Caco-2 (cell line): Measurements from ENCODE around the gene ATP8B3. TPM values are rescaled to one million over a fixed set of nuclear protein-coding genes. Genes with fewer than 3 reads are reported as not detected.

Experiments used
- BruUV-seq: library from RNA; stranded (reverse); fragments of 400-500 nt; replicated peaks from 2 replicates; lab custom pipeline; 2021; lab: Mats Ljungman, UMichigan
- CTCF ChIA-PET: fragments of 300-600 bp; sonication (Branson Sonifier 250); formaldehyde crosslinking; loops from one replicate; lab custom pipeline; 2022; ENCODE audit warnings: antibody characterized with exemption; lab: Charles Lee
- POLR2A ChIA-PET: fragments of 300-600 bp; sonication (Branson Sonifier 250); formaldehyde crosslinking; loops from one replicate; lab custom pipeline; 2022; ENCODE audit warnings: antibody characterized with exemption; lab: Charles Lee
- DNase-seq, 2 experiments: peaks; one replicate each; pipeline versions ENCODE4 v3.0.0 to v3.0.0-alpha.2; 2020 to 2022
- H3K27me3 ChIP-seq: replicated peaks from 2 replicates; pipeline ENCODE4 v1.6.0; 2011; ENCODE audit warnings: low read length; ENCODE audit not compliant: control insufficient read depth, insufficient read depth
- H3K36me3 ChIP-seq: 2 replicates; pipeline ENCODE4 v1.5.1; 2011; ENCODE audit warnings: low read length; ENCODE audit not compliant: control insufficient read depth, insufficient read depth
- H3K4me1 ChIP-seq: fragments of 250-450 bp; sonication (Bioruptor Pico); 2 replicates; pipeline ENCODE4 v1.5.1; 2020; ENCODE audit warnings: mild to moderate bottlenecking
- H3K4me3 ChIP-seq: 2 replicates; pipeline ENCODE4 v1.5.1; 2011; ENCODE audit warnings: low read depth, mild to moderate bottlenecking, control low read depth, low read length
- H3K9me3 ChIP-seq: fragments of 250-450 bp; sonication (Bioruptor Pico); 2 replicates; pipeline ENCODE4 v1.5.1; 2020; ENCODE audit warnings: mild to moderate bottlenecking, moderate library complexity
- H3K27ac Mint-ChIP-seq: one replicate; pipeline ENCODE4 v1.8.0; 2022; ENCODE audit warnings: mixed read lengths; ENCODE audit not compliant: unreplicated experiment
- H3K27me3 Mint-ChIP-seq: one replicate; pipeline ENCODE4 v1.8.0; 2022; ENCODE audit warnings: mixed read lengths; ENCODE audit not compliant: insufficient read depth, unreplicated experiment
- H3K36me3 Mint-ChIP-seq: one replicate; pipeline ENCODE4 v1.8.0; 2022; ENCODE audit warnings: mild to moderate bottlenecking, mixed read lengths; ENCODE audit not compliant: insufficient read depth, unreplicated experiment
- H3K4me1 Mint-ChIP-seq: one replicate; pipeline ENCODE4 v1.8.0; 2022; ENCODE audit warnings: low read depth, mixed read lengths; ENCODE audit not compliant: unreplicated experiment
- H3K4me3 Mint-ChIP-seq: one replicate; pipeline ENCODE4 v1.8.0; 2022; ENCODE audit warnings: mild to moderate bottlenecking, moderate library complexity, mixed read lengths; ENCODE audit not compliant: unreplicated experiment
- H3K9me3 Mint-ChIP-seq: one replicate; pipeline ENCODE4 v1.8.0; 2022; ENCODE audit warnings: mixed read lengths; ENCODE audit not compliant: unreplicated experiment
- intact Hi-C: fragments of 100-400 bp; cut with micrococcal nuclease; formaldehyde crosslinking; loops from one replicate; pipeline ENCODE4 v1.10.0; 2022; ENCODE audit not compliant: unreplicated experiment
- total RNA-seq: library from RNA; stranded (reverse); gene quantifications from 2 replicates; pipeline ENCODE4 v1.2.3, GENCODE V29; 2022
- TF ChIP-seq, protein P1 (sequence below), 2 experiments: fragments of 200-600 bp in 1 of 2; IDR thresholded peaks; 1 replicate in 1 of 2; 2 replicates in 1 of 2; pipeline versions ENCODE4 v1.5.1 to v1.8.0; 2011 to 2022; ENCODE audit warnings: antibody characterized with exemption in 1 of 2, control low read depth in 1 of 2, inconsistent platforms in 1 of 2, low read depth in 1 of 2, low read length in 1 of 2, mild to moderate bottlenecking in 1 of 2, moderate library complexity in 1 of 2; ENCODE audit not compliant: insufficient read depth in 1 of 2, severe bottlenecking in 1 of 2, unreplicated experiment in 1 of 2

Gene ATP8B3
- total RNA-seq, 1 experiment from 2014 or later, result 0.45 TPM

DNA sequence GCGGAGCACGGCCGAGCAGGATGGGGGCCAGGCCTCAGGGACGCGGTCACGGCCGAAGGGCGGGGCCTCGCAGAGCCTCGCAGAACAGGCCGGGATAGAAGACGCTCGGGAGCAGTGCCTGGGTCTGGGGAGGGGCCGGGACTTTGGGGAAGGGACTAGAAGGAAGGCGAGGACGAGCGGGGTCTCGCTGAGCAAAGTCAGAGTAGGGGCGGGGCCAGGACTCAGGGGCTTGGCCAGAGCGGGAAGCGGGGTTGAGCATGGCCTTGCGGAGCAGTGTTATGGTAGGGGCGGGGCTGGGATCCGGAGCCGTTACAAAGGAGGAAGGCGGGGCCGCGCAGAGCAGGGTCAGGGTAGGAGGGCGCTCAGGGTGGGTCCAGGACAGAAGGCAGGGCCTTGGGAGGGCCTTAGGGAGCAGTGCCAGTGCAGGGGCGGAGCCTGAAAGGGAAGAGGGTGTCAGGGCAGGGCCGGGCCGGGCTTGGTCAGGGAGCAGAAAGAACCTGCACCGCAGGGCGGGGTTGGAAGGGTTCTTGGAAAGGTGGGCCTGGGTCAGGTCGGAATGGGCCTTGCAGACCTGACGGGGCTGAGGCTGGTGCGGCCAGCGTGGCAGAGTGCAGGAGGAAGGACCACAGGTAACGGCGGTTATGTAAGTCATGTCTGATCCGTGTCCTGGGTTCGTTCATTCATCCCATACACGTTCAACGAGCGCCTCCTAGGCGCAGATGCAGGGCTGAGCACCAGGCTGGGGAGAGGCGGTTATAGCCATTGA, 533 bp upstream of the ATP8B3 start:
- DNase-seq, result peak; percentile 89 to 94
- no peaks in the 10 kb centered on the region for H3K9me3 ChIP-seq
- ChIA-PET CTCF (no interaction called here), POLR2A (no interaction called here)
- peak overlapping the region; percentile 94 for H3K4me3 Mint-ChIP-seq
- H3K27ac Mint-ChIP-seq, result peak overlapping the region; percentile 55
- peaks cover 12% of the 10 kb centered on the region for H3K36me3 Mint-ChIP-seq
- no peaks in the 10 kb centered on the region for H3K4me1 Mint-ChIP-seq
- H3K27me3 Mint-ChIP-seq, result no peaks in the 10 kb centered on the region
- TF ChIP-seq, protein P1, sequence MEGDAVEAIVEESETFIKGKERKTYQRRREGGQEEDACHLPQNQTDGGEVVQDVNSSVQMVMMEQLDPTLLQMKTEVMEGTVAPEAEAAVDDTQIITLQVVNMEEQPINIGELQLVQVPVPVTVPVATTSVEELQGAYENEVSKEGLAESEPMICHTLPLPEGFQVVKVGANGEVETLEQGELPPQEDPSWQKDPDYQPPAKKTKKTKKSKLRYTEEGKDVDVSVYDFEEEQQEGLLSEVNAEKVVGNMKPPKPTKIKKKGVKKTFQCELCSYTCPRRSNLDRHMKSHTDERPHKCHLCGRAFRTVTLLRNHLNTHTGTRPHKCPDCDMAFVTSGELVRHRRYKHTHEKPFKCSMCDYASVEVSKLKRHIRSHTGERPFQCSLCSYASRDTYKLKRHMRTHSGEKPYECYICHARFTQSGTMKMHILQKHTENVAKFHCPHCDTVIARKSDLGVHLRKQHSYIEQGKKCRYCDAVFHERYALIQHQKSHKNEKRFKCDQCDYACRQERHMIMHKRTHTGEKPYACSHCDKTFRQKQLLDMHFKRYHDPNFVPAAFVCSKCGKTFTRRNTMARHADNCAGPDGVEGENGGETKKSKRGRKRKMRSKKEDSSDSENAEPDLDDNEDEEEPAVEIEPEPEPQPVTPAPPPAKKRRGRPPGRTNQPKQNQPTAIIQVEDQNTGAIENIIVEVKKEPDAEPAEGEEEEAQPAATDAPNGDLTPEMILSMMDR (IDR thresholded peaks at IDR 0.05; ENCODE audit: insufficient read depth in 1 of 2, low read depth in 1 of 2, low read length in 1 of 2, severe bottlenecking in 1 of 2, unreplicated experiment in 1 of 2), result peak; percentile 54 to 59
- no peaks in the 10 kb centered on the region; the same call in 1 of the 2 replicates for H3K27me3 ChIP-seq
- no TSS peak for BruUV-seq
- no peaks in the 10 kb centered on the region for H3K4me1 ChIP-seq
- intact Hi-C loops, result loop anchor here (1.0 kb wide), 1 partner anchor 17 kb away; no protein-coding TSS in a partner anchor
- H3K9me3 Mint-ChIP-seq, result no peaks in the 10 kb centered on the region
- peak overlapping the region; percentile 47 for H3K4me3 ChIP-seq
- no peaks in the 10 kb centered on the region; the same call in 1 of the 2 replicates for H3K36me3 ChIP-seq

DNA sequence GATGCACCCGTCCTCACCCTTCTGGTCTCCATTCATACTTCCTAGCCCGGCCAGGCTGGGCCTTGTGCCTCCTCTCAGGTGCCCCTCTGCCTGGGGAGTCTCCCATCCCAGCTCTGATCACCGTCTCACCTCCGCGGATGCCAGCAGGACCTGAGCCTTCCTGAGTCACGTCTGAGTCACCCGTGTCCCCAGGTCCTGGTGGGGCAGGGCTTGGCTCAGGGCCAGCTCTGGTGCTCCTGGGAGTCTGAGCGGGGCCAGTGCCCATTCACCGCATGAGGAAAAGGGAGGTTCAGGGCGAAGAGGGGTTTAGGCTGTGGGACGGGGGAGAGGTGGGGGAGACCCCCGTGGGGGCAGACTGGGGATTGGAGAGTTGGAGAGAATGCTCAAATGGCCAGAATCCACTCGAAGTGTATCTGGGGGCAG, 593 bp downstream of the ATP8B3 start:
- CTCF ChIA-PET, result no interaction called here
- intact Hi-C loops, result no loop called here

DNA sequence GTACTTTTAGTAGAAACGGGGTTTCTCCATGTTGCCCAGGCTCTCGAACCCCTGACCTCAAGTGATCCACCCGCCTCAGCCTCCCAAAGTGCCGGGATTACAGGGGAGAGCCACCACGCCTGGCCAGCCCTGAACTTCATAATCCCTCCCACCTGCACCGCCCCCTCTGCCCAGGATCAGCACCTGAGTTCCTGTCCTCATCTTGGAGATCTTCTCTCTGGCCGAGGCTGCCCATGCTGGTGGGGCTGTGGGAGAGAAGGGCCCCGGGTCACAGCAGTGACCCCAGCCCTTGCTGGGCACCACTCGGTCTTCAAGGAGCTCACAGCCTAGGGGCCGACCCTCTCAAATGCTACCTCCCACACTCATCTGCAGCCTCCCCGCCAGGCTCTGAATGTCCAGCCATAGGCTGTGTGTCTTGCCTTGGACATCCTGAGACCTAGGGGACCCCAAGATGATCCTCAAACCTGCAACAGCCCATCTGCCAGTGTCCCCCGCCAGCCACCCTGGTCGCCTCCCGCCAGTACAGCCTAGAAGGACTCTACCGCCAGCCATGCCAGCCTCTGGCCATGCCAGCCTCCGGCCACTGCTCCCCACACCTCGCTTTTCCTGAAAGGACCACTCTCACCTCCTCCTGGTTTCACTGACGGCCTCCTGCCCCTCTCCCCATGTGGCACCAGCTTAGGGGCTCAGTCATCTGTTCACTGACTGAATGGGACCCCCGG, 1.5 kb downstream of the ATP8B3 start:
- Histone ChIP-seq H3K4me3 (no peak overlapping the region), H3K27me3 (no peaks in the 10 kb centered on the region; the same call in 1 of the 2 replicates), H3K4me1 (no peaks in the 10 kb centered on the region), H3K9me3 (no peaks in the 10 kb centered on the region), H3K36me3 (no peaks in the 10 kb centered on the region)
- H3K27ac Mint-ChIP-seq, result no peak overlapping the region
- no peak overlapping the region for H3K4me3 Mint-ChIP-seq
- no peaks in the 10 kb centered on the region for H3K27me3 Mint-ChIP-seq
- ChIA-PET CTCF (no interaction called here), POLR2A (no interaction called here)
- intact Hi-C loops, result no loop called here
- no peaks in the 10 kb centered on the region for H3K9me3 Mint-ChIP-seq
- H3K36me3 Mint-ChIP-seq, result peaks cover 12% of the 10 kb centered on the region
- no peak for DNase-seq
- no peaks in the 10 kb centered on the region for H3K4me1 Mint-ChIP-seq
- no TSS peak for BruUV-seq
- TF ChIP-seq, protein P1 (IDR thresholded peaks at IDR 0.05; ENCODE audit: insufficient read depth in 1 of 2, low read depth in 1 of 2, low read length in 1 of 2, severe bottlenecking in 1 of 2, unreplicated experiment in 1 of 2), result no peak

More for the DNA sequence above, 593 bp downstream of the ATP8B3 start:
- DNase-seq, result no peak
- Mint-ChIP-seq H3K27ac (peak overlapping the region; percentile 21), H3K27me3 (no peaks in the 10 kb centered on the region), H3K4me3 (peak overlapping the region; percentile 38), H3K36me3 (peaks cover 12% of the 10 kb centered on the region), H3K4me1 (no peaks in the 10 kb centered on the region), H3K9me3 (no peaks in the 10 kb centered on the region)
- POLR2A ChIA-PET, result no interaction called here
- Histone ChIP-seq H3K36me3 (no peaks in the 10 kb centered on the region), H3K9me3 (no peaks in the 10 kb centered on the region), H3K4me1 (no peaks in the 10 kb centered on the region), H3K4me3 (no peak overlapping the region), H3K27me3 (no peaks in the 10 kb centered on the region; the same call in 1 of the 2 replicates)
- TF ChIP-seq, protein P1 (IDR thresholded peaks at IDR 0.05; ENCODE audit: insufficient read depth in 1 of 2, low read depth in 1 of 2, low read length in 1 of 2, severe bottlenecking in 1 of 2, unreplicated experiment in 1 of 2), result no peak
- no TSS peak for BruUV-seq
